ENCODE measurements around the gene SMAD4. TPM values are rescaled to one million over a fixed set of nuclear protein-coding genes. Genes with fewer than 3 reads are reported as not detected.

Gene SMAD4
- total RNA-seq, 2 experiments from 2014 or later, result 72.0 to 75.1 TPM

DNA sequence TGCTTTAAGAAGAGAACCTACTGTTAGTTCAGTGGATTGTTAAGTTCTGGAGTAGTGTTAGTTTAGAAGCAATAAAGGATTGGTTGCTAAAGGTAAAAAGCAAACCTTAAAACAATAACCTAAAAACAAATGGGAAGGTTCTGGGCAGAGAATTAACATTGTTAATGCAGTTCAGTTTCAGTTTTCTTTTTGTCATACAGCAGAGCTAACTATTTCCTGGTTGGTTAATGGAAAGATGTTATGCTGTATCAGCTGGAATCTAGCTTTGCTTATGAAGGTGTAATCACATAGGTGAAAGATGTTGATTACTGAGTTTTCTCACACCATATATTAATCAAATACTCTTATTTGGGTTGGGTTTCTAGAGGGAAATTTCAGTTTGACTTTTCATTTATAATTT is 23.8 kb downstream of the SMAD4 start:
- H3K36me3 Mint-ChIP-seq (ENCODE audit: low read depth), result peaks cover 15% of the 10 kb centered on the region

GRCh38 chr18:51054764-51055163 is 24.8 kb downstream of the SMAD4 start:
- Mint-ChIP-seq H3K36me3 (ENCODE audit: low read depth) (peaks cover 15% of the 10 kb centered on the region), H3K4me1 (ENCODE audit: low read depth) (peaks cover 24% of the 10 kb centered on the region), H3K27me3 (ENCODE audit: low read depth) (no peaks in the 10 kb centered on the region), H3K4me3 (no peak overlapping the region), H3K9me3 (no peaks in the 10 kb centered on the region), H3K27ac (no peak overlapping the region)
- CTCF ChIA-PET, result interaction anchor here (2.1 kb wide), 1 partner anchor 12 kb away, joined by 9 read pairs; no protein-coding TSS in a partner anchor
- DNase-seq, result no peak
- intact Hi-C loops (cut with micrococcal nuclease), result no loop called here

More for the DNA sequence above, 23.8 kb downstream of the SMAD4 start:
- intact Hi-C loops (cut with micrococcal nuclease), result no loop called here
- CTCF ChIA-PET, result interaction anchor here (0.7 to 2.1 kb wide), 3 partner anchors 11 to 236 kb away, joined by 3 to 9 read pairs (median 4); no protein-coding TSS in a partner anchor
- no peak for DNase-seq
- Mint-ChIP-seq H3K4me1 (ENCODE audit: low read depth) (peaks cover 24% of the 10 kb centered on the region), H3K27me3 (ENCODE audit: low read depth) (no peaks in the 10 kb centered on the region), H3K27ac (peak overlapping the region; percentile 75), H3K9me3 (no peaks in the 10 kb centered on the region), H3K4me3 (peak overlapping the region; percentile 6)

DNA sequence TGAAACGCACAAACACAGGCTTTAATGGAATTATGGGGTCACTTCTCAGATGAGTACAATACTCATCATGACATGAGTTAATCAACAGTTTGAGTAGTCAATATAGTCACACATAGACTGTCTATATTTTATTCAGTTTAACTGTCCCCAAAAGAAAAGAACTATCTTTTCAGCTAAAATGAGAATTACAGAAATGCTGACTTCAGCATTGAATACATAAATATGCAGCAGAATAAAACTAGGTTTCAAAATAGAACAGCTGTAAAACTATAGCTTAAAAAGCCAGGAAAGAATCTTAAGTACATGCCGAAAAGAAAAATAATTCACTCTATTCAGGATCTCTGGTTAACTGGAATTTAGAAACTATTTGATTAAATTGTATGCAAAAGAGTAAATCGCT is 30.0 kb downstream of the SMAD4 start:
- Mint-ChIP-seq H3K4me3 (no peak overlapping the region), H3K36me3 (ENCODE audit: low read depth) (peaks cover 28% of the 10 kb centered on the region), H3K4me1 (ENCODE audit: low read depth) (peaks cover 3% of the 10 kb centered on the region), H3K27ac (no peak overlapping the region), H3K27me3 (ENCODE audit: low read depth) (no peaks in the 10 kb centered on the region), H3K9me3 (no peaks in the 10 kb centered on the region)
- intact Hi-C loops (cut with micrococcal nuclease), result no loop called here
- CTCF ChIA-PET, result interaction anchor here (0.8 to 1.1 kb wide), 4 partner anchors 8 to 242 kb away, joined by 3 read pairs; no protein-coding TSS in a partner anchor
- DNase-seq, result no peak

DNA sequence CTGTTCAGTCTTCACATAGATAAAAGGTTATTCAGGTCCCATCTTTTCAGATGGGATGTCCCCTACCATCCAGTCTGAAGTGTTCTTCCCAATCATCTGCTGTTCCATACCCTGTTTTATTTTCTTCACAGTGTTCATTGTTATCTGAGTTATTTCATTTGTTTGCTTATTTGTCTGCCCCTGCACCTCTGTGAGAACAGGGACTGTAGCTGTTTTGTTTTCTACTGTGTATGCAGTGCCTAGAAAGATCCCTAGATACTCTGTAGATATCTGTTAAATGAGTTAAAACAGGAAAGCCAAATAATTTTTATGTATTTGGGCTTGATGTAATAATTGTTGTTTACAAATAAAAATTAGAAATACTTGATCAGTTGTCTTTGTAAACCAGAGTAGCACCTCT is 34.2 kb downstream of the SMAD4 start:
- CTCF ChIA-PET, result interaction anchor here (1.7 kb wide), 1 partner anchor 13 kb away, joined by 7 read pairs; no protein-coding TSS in a partner anchor
- Mint-ChIP-seq H3K27me3 (ENCODE audit: low read depth) (no peaks in the 10 kb centered on the region), H3K4me1 (ENCODE audit: low read depth) (peaks cover 3% of the 10 kb centered on the region), H3K4me3 (no peak overlapping the region), H3K27ac (no peak overlapping the region), H3K36me3 (ENCODE audit: low read depth) (peaks cover 30% of the 10 kb centered on the region), H3K9me3 (no peaks in the 10 kb centered on the region)
- intact Hi-C loops (cut with micrococcal nuclease), result no loop called here
- no peak for DNase-seq

GRCh38 chr18:51066273-51066672 is 36.3 kb downstream of the SMAD4 start:
- H3K27me3 Mint-ChIP-seq (ENCODE audit: low read depth), result no peaks in the 10 kb centered on the region
- H3K4me3 Mint-ChIP-seq, result no peak overlapping the region
- no peak overlapping the region for H3K27ac Mint-ChIP-seq
- no peaks in the 10 kb centered on the region for H3K9me3 Mint-ChIP-seq
- CTCF ChIA-PET, result interaction anchor here (0.6 to 1.6 kb wide), 3 partner anchors 9 to 246 kb away, joined by 3 to 4 read pairs (median 4); no protein-coding TSS in a partner anchor
- peaks cover 16% of the 10 kb centered on the region for H3K4me1 Mint-ChIP-seq (ENCODE audit: low read depth)
- H3K36me3 Mint-ChIP-seq (ENCODE audit: low read depth), result peaks cover 36% of the 10 kb centered on the region
- intact Hi-C loops (cut with micrococcal nuclease), result no loop called here
- no peak for DNase-seq

- Mint-ChIP-seq H3K9me3 (no peaks in the 10 kb centered on the region), H3K27me3 (ENCODE audit: low read depth) (no peaks in the 10 kb centered on the region), H3K4me1 (ENCODE audit: low read depth) (peaks cover 28% of the 10 kb centered on the region), H3K36me3 (ENCODE audit: low read depth) (peaks cover 43% of the 10 kb centered on the region), H3K27ac (no peak overlapping the region), H3K4me3 (no peak overlapping the region)
- DNase-seq, result no peak
- intact Hi-C loops (cut with micrococcal nuclease), result no loop called here
- CTCF ChIA-PET, result no interaction called here
These were observed 38.1 kb downstream of the SMAD4 start for GRCh38 chr18:51068105-51068504.

- Mint-ChIP-seq H3K4me1 (ENCODE audit: low read depth) (peaks cover 40% of the 10 kb centered on the region), H3K9me3 (no peaks in the 10 kb centered on the region), H3K36me3 (ENCODE audit: low read depth) (peaks cover 39% of the 10 kb centered on the region), H3K4me3 (no peak overlapping the region), H3K27ac (no peak overlapping the region), H3K27me3 (ENCODE audit: low read depth) (no peaks in the 10 kb centered on the region)
- DNase-seq, result no peak
- intact Hi-C loops (cut with micrococcal nuclease), result no loop called here
- CTCF ChIA-PET, result no interaction called here
These were observed 39.9 kb downstream of the SMAD4 start for GRCh38 chr18:51069885-51070284.

GRCh38 chr18:51070545-51070944 is 40.5 kb downstream of the SMAD4 start:
- CTCF ChIA-PET, result interaction anchor here (0.7 kb wide), 1 partner anchor 9 kb away, joined by 3 read pairs; no protein-coding TSS in a partner anchor
- H3K36me3 Mint-ChIP-seq (ENCODE audit: low read depth), result peaks cover 37% of the 10 kb centered on the region
- peaks cover 40% of the 10 kb centered on the region for H3K4me1 Mint-ChIP-seq (ENCODE audit: low read depth)
- H3K9me3 Mint-ChIP-seq, result no peaks in the 10 kb centered on the region
- DNase-seq, result no peak
- H3K27me3 Mint-ChIP-seq (ENCODE audit: low read depth), result no peaks in the 10 kb centered on the region
- H3K4me3 Mint-ChIP-seq, result no peak overlapping the region
- intact Hi-C loops (cut with micrococcal nuclease), result no loop called here
- H3K27ac Mint-ChIP-seq, result no peak overlapping the region

DNA sequence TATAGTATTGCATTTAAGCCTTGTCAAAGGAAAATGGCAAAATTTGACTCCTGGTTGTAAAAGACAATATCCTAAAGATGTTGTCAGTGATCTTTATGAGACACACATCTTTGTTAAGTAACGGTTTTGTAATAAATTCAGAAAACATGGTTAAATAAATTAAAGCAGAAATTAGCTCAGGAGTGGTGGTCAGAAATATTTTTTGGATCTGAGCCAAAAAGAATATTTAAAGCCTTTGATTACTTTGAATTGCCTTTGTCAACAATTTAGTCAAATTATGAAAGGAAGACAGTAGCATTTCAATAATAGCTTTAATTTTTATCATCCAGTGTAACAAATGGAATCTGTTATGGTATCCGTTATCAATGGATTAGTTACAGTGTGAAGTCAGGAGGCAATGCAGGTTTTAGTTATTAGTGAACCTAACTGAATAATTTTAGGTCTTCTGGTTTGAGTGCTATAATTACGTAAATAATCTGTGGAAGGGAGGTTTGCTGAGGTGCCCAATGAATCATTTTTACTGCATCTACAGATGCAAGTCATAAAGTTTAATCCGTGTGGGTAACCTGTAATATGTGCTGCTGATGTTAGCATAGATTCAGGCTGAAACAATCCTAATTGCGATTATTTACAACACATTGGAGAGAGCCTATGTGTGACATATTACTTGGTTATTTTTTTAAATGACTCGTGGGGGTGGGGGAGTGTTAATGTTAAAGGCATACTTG is 42.7 kb downstream of the SMAD4 start:
- Mint-ChIP-seq H3K36me3 (ENCODE audit: low read depth) (peaks cover 52% of the 10 kb centered on the region), H3K4me3 (no peak overlapping the region), H3K9me3 (no peaks in the 10 kb centered on the region), H3K27ac (no peak overlapping the region), H3K4me1 (ENCODE audit: low read depth) (peaks cover 48% of the 10 kb centered on the region), H3K27me3 (ENCODE audit: low read depth) (no peaks in the 10 kb centered on the region)
- intact Hi-C loops (cut with micrococcal nuclease), result no loop called here
- no peak for DNase-seq
- CTCF ChIA-PET, result interaction anchor here (0.7 to 1.1 kb wide), 2 partner anchors 21 to 311 kb away, joined by 3 to 4 read pairs; no protein-coding TSS in a partner anchor

- Mint-ChIP-seq H3K4me3 (no peak overlapping the region), H3K4me1 (ENCODE audit: low read depth) (peaks cover 48% of the 10 kb centered on the region), H3K36me3 (ENCODE audit: low read depth) (peaks cover 48% of the 10 kb centered on the region), H3K9me3 (no peaks in the 10 kb centered on the region), H3K27ac (no peak overlapping the region), H3K27me3 (ENCODE audit: low read depth) (no peaks in the 10 kb centered on the region)
- CTCF ChIA-PET, result no interaction called here
- intact Hi-C loops (cut with micrococcal nuclease), result no loop called here
- no peak for DNase-seq
These were observed 44.6 kb downstream of the SMAD4 start for GRCh38 chr18:51074605-51075004.

DNA sequence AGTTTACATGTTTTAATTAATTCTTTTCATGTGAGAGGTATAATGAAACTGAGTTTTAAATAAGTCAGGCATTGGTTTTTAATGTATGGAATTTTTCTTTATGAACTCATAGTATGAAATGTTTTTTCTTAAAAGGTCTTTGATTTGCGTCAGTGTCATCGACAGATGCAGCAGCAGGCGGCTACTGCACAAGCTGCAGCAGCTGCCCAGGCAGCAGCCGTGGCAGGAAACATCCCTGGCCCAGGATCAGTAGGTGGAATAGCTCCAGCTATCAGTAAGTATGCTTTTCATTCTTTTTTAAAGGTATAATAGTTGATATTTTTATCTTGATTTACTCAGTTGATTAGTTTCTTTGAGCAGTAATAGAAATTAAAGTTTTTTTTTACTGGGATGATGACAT is 46.5 kb downstream of the SMAD4 start:
- H3K9me3 Mint-ChIP-seq, result no peaks in the 10 kb centered on the region
- CTCF ChIA-PET, result no interaction called here
- intact Hi-C loops (cut with micrococcal nuclease), result no loop called here
- no peaks in the 10 kb centered on the region for H3K27me3 Mint-ChIP-seq (ENCODE audit: low read depth)
- H3K4me1 Mint-ChIP-seq (ENCODE audit: low read depth), result peaks cover 34% of the 10 kb centered on the region
- DNase-seq, result no peak
- peaks cover 48% of the 10 kb centered on the region for H3K36me3 Mint-ChIP-seq (ENCODE audit: low read depth)
- no peak overlapping the region for H3K27ac Mint-ChIP-seq
- H3K4me3 Mint-ChIP-seq, result no peak overlapping the region

DNA sequence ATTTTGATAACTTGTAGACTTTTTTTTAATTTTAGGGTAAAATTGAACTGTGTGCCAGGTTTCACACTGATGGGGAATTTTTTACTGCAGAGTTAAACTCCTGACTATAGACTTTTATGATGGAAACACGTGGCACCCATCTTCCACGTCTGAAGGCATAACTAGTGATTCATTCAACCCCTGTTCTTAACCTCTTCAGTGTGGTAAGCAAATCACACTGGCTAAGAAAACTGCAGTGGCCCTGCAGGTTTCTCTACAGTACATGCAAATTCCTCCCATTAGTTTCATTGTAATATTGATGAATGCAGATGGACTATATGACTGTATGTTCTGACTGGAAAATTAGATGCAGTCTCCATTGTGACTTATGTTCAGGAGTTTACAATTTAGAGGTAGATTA is 47.2 kb downstream of the SMAD4 start:
- Mint-ChIP-seq H3K27ac (peak overlapping the region; percentile 12), H3K4me1 (ENCODE audit: low read depth) (peaks cover 33% of the 10 kb centered on the region), H3K9me3 (no peaks in the 10 kb centered on the region), H3K36me3 (ENCODE audit: low read depth) (peaks cover 48% of the 10 kb centered on the region), H3K4me3 (no peak overlapping the region), H3K27me3 (ENCODE audit: low read depth) (no peaks in the 10 kb centered on the region)
- CTCF ChIA-PET, result no interaction called here
- DNase-seq, result no peak
- intact Hi-C loops (cut with micrococcal nuclease), result no loop called here

DNA sequence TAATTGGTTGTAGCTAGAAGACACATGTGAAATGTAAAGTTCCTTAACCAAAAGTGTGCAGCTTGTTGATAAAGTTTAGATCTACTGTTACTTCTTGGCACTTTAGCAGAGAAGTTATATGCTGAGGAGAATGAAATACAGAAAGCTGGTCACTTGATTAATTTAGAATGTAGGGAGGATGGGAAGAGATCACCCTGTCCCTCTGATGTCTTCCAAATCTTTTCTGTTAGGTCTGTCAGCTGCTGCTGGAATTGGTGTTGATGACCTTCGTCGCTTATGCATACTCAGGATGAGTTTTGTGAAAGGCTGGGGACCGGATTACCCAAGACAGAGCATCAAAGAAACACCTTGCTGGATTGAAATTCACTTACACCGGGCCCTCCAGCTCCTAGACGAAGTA is 48.0 kb downstream of the SMAD4 start:
- CTCF ChIA-PET, result interaction anchor here (0.6 to 1.2 kb wide), 2 partner anchors 27 to 74 kb away, joined by 4 read pairs; no protein-coding TSS in a partner anchor

More for the DNA sequence above, 48.0 kb downstream of the SMAD4 start:
- DNase-seq, result no peak
- intact Hi-C loops (cut with micrococcal nuclease), result no loop called here
- no peak overlapping the region for H3K27ac Mint-ChIP-seq
- H3K9me3 Mint-ChIP-seq, result no peaks in the 10 kb centered on the region
- no peaks in the 10 kb centered on the region for H3K27me3 Mint-ChIP-seq (ENCODE audit: low read depth)
- H3K4me1 Mint-ChIP-seq (ENCODE audit: low read depth), result peaks cover 35% of the 10 kb centered on the region
- peaks cover 50% of the 10 kb centered on the region for H3K36me3 Mint-ChIP-seq (ENCODE audit: low read depth)
- H3K4me3 Mint-ChIP-seq, result no peak overlapping the region

Data from activated naive CD4-positive, alpha-beta T cell treated with anti-CD3 and anti-CD28 coated beads for 36 hours (primary cell).